Amniotic epithelial cell (primary cell): Measurements from ENCODE around the gene FAM240A.

Source experiments
- DNase-seq: peaks from one replicate; pipeline ENCODE4 v3.0.0-alpha.2; 2010; ENCODE audit warnings: low read depth

FAM240A gene

GRCh38 chr3:46626039-46626438 is 13.7 kb downstream of the FAM240A start:
- no peak for DNase-seq

DNA sequence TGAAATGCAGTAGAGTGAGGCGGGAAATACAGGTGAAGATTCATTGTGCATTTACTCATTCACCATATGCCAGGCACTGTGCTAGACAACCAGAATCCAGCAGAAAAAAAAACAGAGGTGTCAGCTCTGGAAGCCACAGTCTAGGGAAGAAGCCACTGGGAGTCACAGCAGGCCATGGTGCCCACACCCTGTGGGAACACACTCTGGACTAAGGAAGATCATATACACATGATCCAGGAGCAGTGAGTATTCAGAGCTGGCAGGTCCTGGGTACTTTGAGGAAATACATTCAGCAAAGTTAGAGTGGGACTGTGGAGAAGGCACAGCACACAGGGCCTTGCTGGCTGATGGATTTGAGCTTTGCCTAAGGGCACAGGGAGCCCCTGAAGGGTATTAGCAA is 14.8 kb downstream of the FAM240A start:
- no peak for DNase-seq

- no peak for DNase-seq
Measured at GRCh38 chr3:46628901-46629369, 16.6 kb downstream of the FAM240A start.

GRCh38 chr3:46629551-46630517 is 17.5 kb downstream of the FAM240A start:
- peak; percentile 64 for DNase-seq

DNA sequence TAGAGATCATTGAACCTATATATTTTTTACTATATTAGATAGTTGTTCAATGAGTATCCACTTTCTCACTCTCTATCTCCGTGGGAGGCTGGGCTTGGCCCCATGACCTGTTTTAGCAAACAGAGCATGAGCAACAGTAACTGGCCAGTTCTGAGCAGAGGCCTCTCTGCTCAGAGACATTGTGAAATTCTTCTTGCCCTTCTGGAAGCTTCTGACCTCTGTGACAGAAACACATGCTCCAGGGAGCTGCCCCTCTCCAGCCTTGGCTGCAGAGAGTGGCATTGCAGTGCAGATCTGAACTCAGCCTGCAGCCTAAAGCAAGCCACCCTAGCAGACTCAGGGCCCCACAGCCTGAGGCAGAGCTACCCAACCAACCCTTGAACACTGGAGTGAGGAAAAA is 20.5 kb downstream of the FAM240A start:
- peak; percentile 77 for DNase-seq

DNA sequence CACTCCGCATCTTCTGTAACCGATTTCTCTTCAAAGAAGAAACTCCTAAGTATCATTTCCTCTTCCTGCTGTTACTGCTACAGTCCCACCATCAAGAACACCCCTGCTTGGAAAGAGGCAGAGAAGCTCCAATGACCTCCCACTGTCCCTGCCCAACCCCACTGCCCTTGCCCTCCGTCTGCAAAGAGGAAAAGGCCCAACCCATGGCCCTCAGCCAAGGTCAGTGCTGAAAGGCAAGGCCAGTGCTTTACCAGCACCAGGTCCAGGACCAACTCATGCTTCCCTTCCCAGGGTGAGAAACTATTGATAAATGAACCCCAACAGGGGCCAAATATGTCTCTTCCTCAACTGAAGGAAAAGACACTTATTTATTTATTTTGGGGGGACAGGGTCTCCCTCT is 22.5 kb downstream of the FAM240A start:
- no peak for DNase-seq

GRCh38 chr3:46639221-46639620 is 26.9 kb downstream of the FAM240A start:
- DNase-seq = no peak

DNA sequence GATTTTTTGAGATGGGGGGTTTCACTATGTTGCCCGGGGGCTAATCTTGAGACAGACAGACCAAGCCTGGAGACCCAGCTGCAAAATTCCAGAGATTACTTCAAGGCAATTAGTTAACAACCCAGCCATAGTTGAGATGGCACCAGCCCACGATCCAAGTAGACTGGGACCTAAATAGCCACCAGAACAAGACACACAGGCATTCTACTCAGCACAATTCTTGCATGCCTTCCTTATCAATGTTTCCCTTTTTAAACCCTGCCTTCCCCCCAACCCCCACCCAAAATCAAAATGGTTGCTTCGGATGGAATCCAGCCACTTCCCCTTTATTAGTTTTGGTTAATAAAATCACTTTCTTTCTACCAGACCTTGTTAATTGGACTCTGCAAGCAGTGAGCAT is 28.6 kb downstream of the FAM240A start:
- no peak for DNase-seq

DNA sequence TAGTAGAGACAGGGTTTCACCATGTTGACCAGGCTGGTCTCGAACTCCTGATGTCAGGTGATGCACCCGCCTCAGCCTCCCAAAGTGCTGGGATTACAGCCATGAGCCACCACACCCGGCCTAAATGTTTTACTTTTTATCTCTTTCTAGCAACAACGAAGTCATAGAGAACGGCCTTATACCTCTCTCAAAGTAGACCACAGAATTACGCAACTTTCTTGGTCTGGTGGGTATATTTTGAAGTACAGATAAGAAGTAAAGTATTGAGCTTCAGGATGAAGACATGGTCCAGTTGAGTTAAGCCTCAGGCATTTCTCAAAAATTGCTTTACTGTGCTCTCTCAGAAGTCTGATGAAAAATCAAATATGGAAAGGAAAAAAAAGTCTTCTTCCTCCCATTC is 30.6 kb downstream of the FAM240A start:
- peak; percentile 93 for DNase-seq

DNA sequence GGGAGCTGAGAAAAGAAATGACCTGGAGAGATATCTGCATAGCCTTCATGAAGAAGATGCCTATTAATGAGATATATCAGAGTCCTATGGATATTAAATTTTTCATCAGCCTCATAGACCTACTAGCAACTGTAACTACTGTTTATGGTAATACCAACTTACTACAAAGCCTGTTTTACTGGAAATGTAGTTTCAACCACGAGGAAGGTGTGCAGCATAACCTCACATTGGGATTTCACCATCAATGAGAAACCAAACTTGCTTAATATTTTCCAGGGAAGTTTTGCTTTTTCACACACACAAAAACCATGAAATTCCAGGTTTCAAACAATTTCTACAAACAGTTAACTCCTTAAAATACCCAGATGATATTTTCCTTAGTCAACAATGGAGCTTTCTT is 31.4 kb downstream of the FAM240A start:
- DNase-seq = no peak

- DNase-seq = peak; percentile 14
Measured at GRCh38 chr3:46646700-46647099, 34.4 kb downstream of the FAM240A start.

DNA sequence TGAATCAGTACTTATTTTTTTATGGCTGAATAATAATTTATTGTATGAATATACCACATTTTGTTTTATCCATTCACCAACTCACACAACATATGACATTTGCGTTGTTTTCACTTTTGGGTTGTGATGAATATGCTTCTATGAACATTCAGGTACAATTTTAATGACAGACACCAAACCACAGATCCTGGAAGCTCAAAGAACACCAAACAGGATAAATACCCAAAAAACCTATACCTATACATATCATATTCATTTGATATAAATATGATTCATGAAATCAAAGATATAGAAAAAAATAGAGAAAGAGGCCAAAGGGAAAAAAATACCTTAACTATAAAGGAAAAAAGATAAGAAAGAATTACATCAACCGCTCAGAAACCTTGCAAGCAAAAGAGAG is 35.8 kb downstream of the FAM240A start:
- DNase-seq = no peak

- no peak for DNase-seq
Measured at GRCh38 chr3:46649436-46649835, 37.1 kb downstream of the FAM240A start.

DNA sequence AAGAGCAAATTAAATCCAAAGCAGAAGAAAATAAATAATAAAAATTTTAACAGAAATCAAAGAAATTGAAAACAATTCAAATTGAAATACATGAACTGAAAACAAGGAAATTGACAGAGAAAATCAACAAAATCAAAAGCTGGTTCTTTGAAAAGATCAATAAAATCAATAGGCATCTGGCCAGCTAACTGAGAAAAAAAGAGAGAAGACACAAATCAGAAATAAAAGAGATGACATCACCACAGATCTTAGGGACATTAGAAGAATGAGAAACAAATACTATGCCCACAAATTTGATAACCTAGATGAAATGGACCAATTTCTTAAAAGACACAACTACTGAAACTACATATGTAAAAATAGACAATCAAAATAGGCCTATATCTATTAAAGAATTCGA is 38.8 kb downstream of the FAM240A start:
- no peak for DNase-seq

GRCh38 chr3:46655271-46655670 is 42.9 kb downstream of the FAM240A start:
- DNase-seq = no peak

GRCh38 chr3:46656778-46657556 is 44.6 kb downstream of the FAM240A start:
- no peak for DNase-seq

- no peak for DNase-seq
Measured at GRCh38 chr3:46659285-46659684, 47.0 kb downstream of the FAM240A start.

DNA sequence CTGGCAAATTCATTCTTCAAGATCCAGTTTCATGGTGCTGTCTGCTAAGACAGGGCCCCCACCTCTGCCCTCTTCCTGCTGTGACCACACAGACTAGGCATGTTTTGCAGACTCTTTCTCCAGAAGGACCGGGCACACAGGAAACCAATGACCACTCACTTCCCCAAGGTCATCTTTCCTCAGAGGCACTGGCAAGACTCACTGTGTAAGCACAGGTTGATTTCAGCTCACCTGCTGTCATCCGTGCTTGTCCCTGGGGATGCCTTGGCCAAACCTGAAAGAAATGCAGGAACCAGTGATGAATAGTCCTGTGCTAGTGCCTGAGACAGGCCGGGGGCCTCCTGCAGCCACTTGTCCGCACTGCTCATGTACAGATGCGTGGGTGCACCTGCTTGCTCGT is 47.7 kb downstream of the FAM240A start:
- no peak for DNase-seq

GRCh38 chr3:46660543-46661523 is 48.5 kb downstream of the FAM240A start:
- no peak for DNase-seq

- no peak for DNase-seq
Measured at GRCh38 chr3:46661776-46662766, 49.7 kb downstream of the FAM240A start.
